HepG2 (cell line): ENCODE data around the gene TTN. TPM values are rescaled to one million over a fixed set of nuclear protein-coding genes. Genes with fewer than 3 reads are reported as not detected.

ENCODE experiments used
- CBX2 ChIP-seq, 2 experiments: fragments of 200-600 bp in 1 of 2; sonication (generic); formaldehyde crosslinking in 1 of 2; IDR thresholded peaks; 2 replicates each; pipeline versions ENCODE4 v1.7.0 to v1.8.1; 2018 to 2022; ENCODE audit warnings: low read depth in 2 of 2, low read length in 1 of 2, mild to moderate bottlenecking in 1 of 2, missing genetic modification reagents in 1 of 2
- EED ChIP-seq: sonication (generic); formaldehyde crosslinking; IDR thresholded peaks from 2 replicates; pipeline ENCODE4 v1.5.0; 2020; ENCODE audit warnings: mild to moderate bottlenecking, missing genetic modification reagents
- FLYWCH1 ChIP-seq: sonication (generic); formaldehyde crosslinking; IDR thresholded peaks from 2 replicates; pipeline ENCODE4 v1.8.1; 2023; ENCODE audit warnings: mild to moderate bottlenecking, missing genetic modification reagents
- JUND ChIP-seq: sonication (generic); formaldehyde crosslinking; IDR thresholded peaks from 2 replicates; pipeline ENCODE4 v1.8.0; 2022; ENCODE audit warnings: mild to moderate bottlenecking, missing genetic modification reagents
- MAFG ChIP-seq: sonication (generic); formaldehyde crosslinking; IDR thresholded peaks from 2 replicates; pipeline ENCODE4 v1.5.1; 2020; ENCODE audit warnings: mild to moderate bottlenecking, missing genetic modification reagents
- MYC ChIP-seq: sonication (generic); formaldehyde crosslinking; IDR thresholded peaks from 2 replicates; pipeline ENCODE4 v1.9.0; 2021; ENCODE audit warnings: missing genetic modification reagents, borderline replicate concordance
- NRL ChIP-seq: sonication (generic); formaldehyde crosslinking; IDR thresholded peaks from 2 replicates; pipeline ENCODE4 v1.5.0; 2020; ENCODE audit warnings: missing genetic modification reagents, mild to moderate bottlenecking, moderate library complexity, borderline replicate concordance
- TRIM24 ChIP-seq: sonication (generic); formaldehyde crosslinking; IDR thresholded peaks from 2 replicates; pipeline ENCODE4 v1.8.0; 2022; ENCODE audit warnings: mild to moderate bottlenecking, missing genetic modification reagents
- ZFP36 ChIP-seq: fragments of 150-350 bp; IDR thresholded peaks from 2 replicates; pipeline ENCODE4 v1.6.1; 2018; ENCODE audit warnings: borderline replicate concordance, low read length, low read depth; ENCODE audit not compliant: partially characterized antibody
- ZNF549 ChIP-seq: sonication (generic); formaldehyde crosslinking; IDR thresholded peaks from 2 replicates; pipeline ENCODE4 v1.5.0; 2020; ENCODE audit warnings: missing genetic modification reagents
- ZNF772 ChIP-seq: sonication (generic); formaldehyde crosslinking; IDR thresholded peaks from 2 replicates; pipeline ENCODE4 v1.5.0; 2020; ENCODE audit warnings: mild to moderate bottlenecking, missing genetic modification reagents
- polyA plus RNA-seq, 8 experiments: library from polyadenylated mRNA; depleted of rRNA in 3 of 8; stranded (reverse) in 7 of 8; unstranded in 1 of 8; fragments of >200 nt; fragmentation: Illumina TruSeq in 4 of 8; extraction: Trizol in 4 of 8; gene quantifications; 2 replicates each; pipeline versions ENCODE4 v1.2.1 to v1.2.3, GENCODE V29; 2011 to 2016; ENCODE audit warnings: low read depth in 4 of 8, missing spikeins in 1 of 8, mixed read lengths in 1 of 8; ENCODE audit not compliant: insufficient read depth in 1 of 8
- total RNA-seq, 5 experiments: library from RNA; depleted of rRNA; stranded (reverse); fragments of >200 nt; fragmentation: Illumina TruSeq; extraction: Trizol; gene quantifications; 2 replicates each; pipeline ENCODE4 v1.2.3, GENCODE V29; 2016; ENCODE audit warnings: low read depth in 1 of 5
- TF ChIP-seq, protein P1 (sequence below): sonication (generic); formaldehyde crosslinking; IDR thresholded peaks from 2 replicates; pipeline ENCODE4 v1.4.0; 2020; ENCODE audit warnings: mild to moderate bottlenecking, missing genetic modification reagents, borderline replicate concordance
- TF ChIP-seq, protein P2 (sequence below): sonication (generic); formaldehyde crosslinking; IDR thresholded peaks from 2 replicates; pipeline ENCODE4 v1.9.0; 2021; ENCODE audit warnings: missing genetic modification reagents, mild to moderate bottlenecking, borderline replicate concordance
- TF ChIP-seq, protein P3 (sequence below), 2 experiments: fragments of 450-650 bp in 1 of 2; sonication (generic) in 1 of 2; formaldehyde crosslinking; IDR thresholded peaks; 2 replicates each; pipeline versions ENCODE4 v1.5.0 to v1.8.0; 2020 to 2022; ENCODE audit warnings: mild to moderate bottlenecking in 1 of 2, missing genetic modification reagents in 1 of 2
- TF ChIP-seq, protein P4 (sequence below): sonication (generic); formaldehyde crosslinking; IDR thresholded peaks from 2 replicates; pipeline ENCODE4 v1.4.0; 2020; ENCODE audit warnings: missing genetic modification reagents, borderline replicate concordance
- TF ChIP-seq, protein P5 (sequence below): sonication (generic); formaldehyde crosslinking; IDR thresholded peaks from 2 replicates; pipeline ENCODE4 v1.8.0; 2022; ENCODE audit warnings: low read depth, missing genetic modification reagents
- TF ChIP-seq, protein P6 (sequence below): conservative IDR thresholded peaks from 2 replicates; pipeline ENCODE4 v1.6.1; 2018; ENCODE audit warnings: missing genetic modification reagents

TTN gene
- total and polyA plus RNA-seq, 2 of the 13 experiments (the other 11 are each of a cell fraction or from before 2014, with no cell fraction given), result under 0.01 TPM

DNA sequence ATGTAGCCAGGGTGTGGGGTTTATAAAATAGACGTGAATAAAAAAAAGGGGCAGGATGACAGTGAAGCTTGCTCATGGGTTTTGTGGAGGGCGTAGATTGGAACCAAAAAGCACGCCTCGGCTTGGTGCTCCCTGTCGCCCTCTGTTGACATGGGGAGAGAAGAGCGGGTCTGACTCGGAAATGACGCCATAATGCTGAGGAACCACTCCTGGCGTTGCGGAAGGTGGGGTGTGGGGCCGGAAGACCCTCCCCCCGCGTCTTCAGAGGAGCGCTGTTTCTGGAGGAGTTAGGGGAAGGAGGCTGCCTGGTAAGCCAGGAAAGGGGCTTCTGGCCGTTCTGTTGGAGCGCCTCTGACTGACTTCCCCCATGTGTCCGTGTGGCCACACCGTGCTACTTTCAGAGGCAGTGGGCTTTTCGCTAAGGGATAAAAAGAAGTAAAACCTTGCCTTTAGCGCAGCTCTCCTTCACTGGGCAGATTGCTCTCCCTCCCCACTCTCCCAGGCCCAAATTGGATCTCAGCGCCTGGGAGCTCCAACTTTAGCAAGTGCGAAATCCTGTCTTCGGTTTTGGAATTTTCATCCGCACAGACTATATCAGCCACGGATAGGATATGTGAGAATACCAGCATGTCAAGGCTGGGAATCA, 284.1 kb downstream of the TTN start (continued):
- TF ChIP-seq, protein P1, sequence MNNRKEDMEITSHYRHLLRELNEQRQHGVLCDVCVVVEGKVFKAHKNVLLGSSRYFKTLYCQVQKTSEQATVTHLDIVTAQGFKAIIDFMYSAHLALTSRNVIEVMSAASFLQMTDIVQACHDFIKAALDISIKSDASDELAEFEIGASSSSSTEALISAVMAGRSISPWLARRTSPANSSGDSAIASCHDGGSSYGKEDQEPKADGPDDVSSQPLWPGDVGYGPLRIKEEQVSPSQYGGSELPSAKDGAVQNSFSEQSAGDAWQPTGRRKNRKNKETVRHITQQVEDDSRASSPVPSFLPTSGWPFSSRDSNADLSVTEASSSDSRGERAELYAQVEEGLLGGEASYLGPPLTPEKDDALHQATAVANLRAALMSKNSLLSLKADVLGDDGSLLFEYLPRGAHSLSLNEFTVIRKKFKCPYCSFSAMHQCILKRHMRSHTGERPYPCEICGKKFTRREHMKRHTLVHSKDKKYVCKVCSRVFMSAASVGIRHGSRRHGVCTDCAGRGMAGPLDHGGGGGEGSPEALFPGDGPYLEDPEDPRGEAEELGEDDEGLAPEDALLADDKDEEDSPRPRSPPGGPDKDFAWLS (CRISPR knock-in tag), result no peak
- TF ChIP-seq, protein P2, sequence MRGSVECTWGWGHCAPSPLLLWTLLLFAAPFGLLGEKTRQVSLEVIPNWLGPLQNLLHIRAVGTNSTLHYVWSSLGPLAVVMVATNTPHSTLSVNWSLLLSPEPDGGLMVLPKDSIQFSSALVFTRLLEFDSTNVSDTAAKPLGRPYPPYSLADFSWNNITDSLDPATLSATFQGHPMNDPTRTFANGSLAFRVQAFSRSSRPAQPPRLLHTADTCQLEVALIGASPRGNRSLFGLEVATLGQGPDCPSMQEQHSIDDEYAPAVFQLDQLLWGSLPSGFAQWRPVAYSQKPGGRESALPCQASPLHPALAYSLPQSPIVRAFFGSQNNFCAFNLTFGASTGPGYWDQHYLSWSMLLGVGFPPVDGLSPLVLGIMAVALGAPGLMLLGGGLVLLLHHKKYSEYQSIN, result no peak
- TF ChIP-seq FLYWCH1 (CRISPR knock-in tag), result no peak
- no peak for TF ChIP-seq EED (CRISPR knock-in tag)
- TF ChIP-seq MAFG, result no peak
- no peak for TF ChIP-seq ZNF772 (CRISPR knock-in tag)
- TF ChIP-seq ZFP36, result no peak
- TF ChIP-seq ZNF549 (CRISPR knock-in tag), result no peak
- no peak for TF ChIP-seq TRIM24 (CRISPR knock-in tag)
- TF ChIP-seq, protein P3, sequence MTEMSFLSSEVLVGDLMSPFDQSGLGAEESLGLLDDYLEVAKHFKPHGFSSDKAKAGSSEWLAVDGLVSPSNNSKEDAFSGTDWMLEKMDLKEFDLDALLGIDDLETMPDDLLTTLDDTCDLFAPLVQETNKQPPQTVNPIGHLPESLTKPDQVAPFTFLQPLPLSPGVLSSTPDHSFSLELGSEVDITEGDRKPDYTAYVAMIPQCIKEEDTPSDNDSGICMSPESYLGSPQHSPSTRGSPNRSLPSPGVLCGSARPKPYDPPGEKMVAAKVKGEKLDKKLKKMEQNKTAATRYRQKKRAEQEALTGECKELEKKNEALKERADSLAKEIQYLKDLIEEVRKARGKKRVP (CRISPR knock-in tag; IDR thresholded peaks at IDR 0.05), result no peak
- TF ChIP-seq, protein P4, sequence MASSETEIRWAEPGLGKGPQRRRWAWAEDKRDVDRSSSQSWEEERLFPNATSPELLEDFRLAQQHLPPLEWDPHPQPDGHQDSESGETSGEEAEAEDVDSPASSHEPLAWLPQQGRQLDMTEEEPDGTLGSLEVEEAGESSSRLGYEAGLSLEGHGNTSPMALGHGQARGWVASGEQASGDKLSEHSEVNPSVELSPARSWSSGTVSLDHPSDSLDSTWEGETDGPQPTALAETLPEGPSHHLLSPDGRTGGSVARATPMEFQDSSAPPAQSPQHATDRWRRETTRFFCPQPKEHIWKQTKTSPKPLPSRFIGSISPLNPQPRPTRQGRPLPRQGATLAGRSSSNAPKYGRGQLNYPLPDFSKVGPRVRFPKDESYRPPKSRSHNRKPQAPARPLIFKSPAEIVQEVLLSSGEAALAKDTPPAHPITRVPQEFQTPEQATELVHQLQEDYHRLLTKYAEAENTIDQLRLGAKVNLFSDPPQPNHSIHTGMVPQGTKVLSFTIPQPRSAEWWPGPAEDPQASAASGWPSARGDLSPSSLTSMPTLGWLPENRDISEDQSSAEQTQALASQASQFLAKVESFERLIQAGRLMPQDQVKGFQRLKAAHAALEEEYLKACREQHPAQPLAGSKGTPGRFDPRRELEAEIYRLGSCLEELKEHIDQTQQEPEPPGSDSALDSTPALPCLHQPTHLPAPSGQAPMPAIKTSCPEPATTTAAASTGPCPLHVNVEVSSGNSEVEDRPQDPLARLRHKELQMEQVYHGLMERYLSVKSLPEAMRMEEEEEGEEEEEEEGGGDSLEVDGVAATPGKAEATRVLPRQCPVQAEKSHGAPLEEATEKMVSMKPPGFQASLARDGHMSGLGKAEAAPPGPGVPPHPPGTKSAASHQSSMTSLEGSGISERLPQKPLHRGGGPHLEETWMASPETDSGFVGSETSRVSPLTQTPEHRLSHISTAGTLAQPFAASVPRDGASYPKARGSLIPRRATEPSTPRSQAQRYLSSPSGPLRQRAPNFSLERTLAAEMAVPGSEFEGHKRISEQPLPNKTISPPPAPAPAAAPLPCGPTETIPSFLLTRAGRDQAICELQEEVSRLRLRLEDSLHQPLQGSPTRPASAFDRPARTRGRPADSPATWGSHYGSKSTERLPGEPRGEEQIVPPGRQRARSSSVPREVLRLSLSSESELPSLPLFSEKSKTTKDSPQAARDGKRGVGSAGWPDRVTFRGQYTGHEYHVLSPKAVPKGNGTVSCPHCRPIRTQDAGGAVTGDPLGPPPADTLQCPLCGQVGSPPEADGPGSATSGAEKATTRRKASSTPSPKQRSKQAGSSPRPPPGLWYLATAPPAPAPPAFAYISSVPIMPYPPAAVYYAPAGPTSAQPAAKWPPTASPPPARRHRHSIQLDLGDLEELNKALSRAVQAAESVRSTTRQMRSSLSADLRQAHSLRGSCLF (CRISPR knock-in tag), result no peak
- peak; percentile 61; the same call in 1 of the 2 replicates for TF ChIP-seq MYC (CRISPR knock-in tag)
- TF ChIP-seq, protein P5, sequence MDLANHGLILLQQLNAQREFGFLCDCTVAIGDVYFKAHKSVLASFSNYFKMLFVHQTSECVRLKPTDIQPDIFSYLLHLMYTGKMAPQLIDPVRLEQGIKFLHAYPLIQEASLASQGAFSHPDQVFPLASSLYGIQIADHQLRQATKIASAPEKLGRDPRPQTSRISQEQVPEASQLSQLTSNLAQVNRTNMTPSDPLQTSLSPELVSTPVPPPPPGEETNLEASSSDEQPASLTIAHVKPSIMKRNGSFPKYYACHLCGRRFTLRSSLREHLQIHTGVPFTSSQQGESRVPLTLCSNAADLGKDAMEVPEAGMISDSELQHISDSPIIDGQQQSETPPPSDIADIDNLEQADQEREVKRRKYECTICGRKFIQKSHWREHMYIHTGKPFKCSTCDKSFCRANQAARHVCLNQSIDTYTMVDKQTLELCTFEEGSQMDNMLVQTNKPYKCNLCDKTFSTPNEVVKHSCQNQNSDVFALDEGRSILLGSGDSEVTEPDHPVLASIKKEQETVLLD, result no peak
- TF ChIP-seq CBX2 (IDR thresholded peaks at IDR 0.05; ENCODE audit: low read depth, low read length), result no peak
- TF ChIP-seq CBX2 (CRISPR knock-in tag; IDR thresholded peaks at IDR 0.05; ENCODE audit: low read depth), result no peak
- TF ChIP-seq NRL (CRISPR knock-in tag), result no peak
- TF ChIP-seq, protein P6, sequence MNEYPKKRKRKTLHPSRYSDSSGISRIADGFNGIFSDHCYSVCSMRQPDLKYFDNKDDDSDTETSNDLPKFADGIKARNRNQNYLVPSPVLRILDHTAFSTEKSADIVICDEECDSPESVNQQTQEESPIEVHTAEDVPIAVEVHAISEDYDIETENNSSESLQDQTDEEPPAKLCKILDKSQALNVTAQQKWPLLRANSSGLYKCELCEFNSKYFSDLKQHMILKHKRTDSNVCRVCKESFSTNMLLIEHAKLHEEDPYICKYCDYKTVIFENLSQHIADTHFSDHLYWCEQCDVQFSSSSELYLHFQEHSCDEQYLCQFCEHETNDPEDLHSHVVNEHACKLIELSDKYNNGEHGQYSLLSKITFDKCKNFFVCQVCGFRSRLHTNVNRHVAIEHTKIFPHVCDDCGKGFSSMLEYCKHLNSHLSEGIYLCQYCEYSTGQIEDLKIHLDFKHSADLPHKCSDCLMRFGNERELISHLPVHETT, result no peak
- TF ChIP-seq JUND (CRISPR knock-in tag), result no peak
